HG03432 (cell line): ENCODE measurements around the gene YJU2.

Source experiments
- ATAC-seq: cut with Tn5 transposase; IDR thresholded peaks from one replicate; pipeline ENCODE4 v1.9.1; 2021; ENCODE audit warnings: mild to moderate bottlenecking, moderate library complexity; ENCODE audit not compliant: unreplicated experiment

YJU2 gene

GRCh38 chr19:4295972-4296771 lies 49.3 kb downstream of the YJU2 start:
- no peak for ATAC-seq

- ATAC-seq = no peak
Observed at GRCh38 chr19:4297901-4298809, 51.3 kb downstream of the YJU2 start.

- ATAC-seq = no peak
Observed at GRCh38 chr19:4298810-4299550, 52.1 kb downstream of the YJU2 start.

GRCh38 chr19:4300589-4300988 lies 53.7 kb downstream of the YJU2 start:
- no peak for ATAC-seq

GRCh38 chr19:4301590-4302242 lies 54.8 kb downstream of the YJU2 start:
- no peak for ATAC-seq

- ATAC-seq = no peak
Observed at GRCh38 chr19:4302243-4302640, 55.4 kb downstream of the YJU2 start, which contains the start of gene TMIGD2. TMIGD2 (minus strand) TSS chr19:4302389; CDS start chr19:4302385, 4 bp downstream.

- ATAC-seq = no peak
Observed at GRCh38 chr19:4303819-4304537, 57.1 kb downstream of the YJU2 start.

- no peak for ATAC-seq
Observed at GRCh38 chr19:4304538-4305256, 57.8 kb downstream of the YJU2 start, which contains the start of gene FSD1. FSD1 (plus strand) TSS chr19:4304598; CDS start chr19:4304747, 149 bp downstream.

- no peak for ATAC-seq
Observed at GRCh38 chr19:4305257-4305612, 58.4 kb downstream of the YJU2 start.

- ATAC-seq = no peak
Observed at GRCh38 chr19:4305659-4306058, 58.8 kb downstream of the YJU2 start.

- ATAC-seq = no peak
Observed at GRCh38 chr19:4310247-4311121, 63.6 kb downstream of the YJU2 start.

GRCh38 chr19:4313847-4314490 lies 67.1 kb downstream of the YJU2 start:
- no peak for ATAC-seq

GRCh38 chr19:4316956-4317355 lies 70.1 kb downstream of the YJU2 start:
- no peak for ATAC-seq

- ATAC-seq = no peak
Observed at GRCh38 chr19:4318460-4318859, 71.6 kb downstream of the YJU2 start.
